Retinal pigment epithelial cell (primary cell): ENCODE data around the gene FOXD3.

ENCODE experiments used
- DNase-seq: peaks from one replicate; pipeline ENCODE4 v3.0.0-alpha.2; 2010; ENCODE audit warnings: low read depth
- H3K4me3 ChIP-seq: 2 replicates; pipeline ENCODE4 v1.5.1; 2011; ENCODE audit warnings: mild to moderate bottlenecking, low read length, control low read depth, moderate library complexity
- CTCF ChIP-seq: conservative IDR thresholded peaks from 2 replicates; pipeline ENCODE4 v1.5.1; 2011; ENCODE audit warnings: low read depth, low read length, control low read depth, inconsistent platforms

The FOXD3 gene

GRCh38 chr1:63316984-63317816 lies 5.2 kb upstream of the FOXD3 start:
- no peak for DNase-seq
- peak; percentile 64 for TF ChIP-seq CTCF
- peak overlapping the region; percentile 20 for H3K4me3 ChIP-seq

- no peak overlapping the region for H3K4me3 ChIP-seq
- no peak for DNase-seq
- no peak for TF ChIP-seq CTCF
Observed at GRCh38 chr1:63317817-63318152, 4.6 kb upstream of the FOXD3 start.

- TF ChIP-seq CTCF: no peak
- no peak for DNase-seq
- H3K4me3 ChIP-seq: no peak overlapping the region
Observed at GRCh38 chr1:63318201-63318979, 4.0 kb upstream of the FOXD3 start.

- H3K4me3 ChIP-seq: no peak overlapping the region
- DNase-seq: no peak
- no peak for TF ChIP-seq CTCF
Observed at GRCh38 chr1:63319046-63320021, 3.0 kb upstream of the FOXD3 start.

- no peak overlapping the region for H3K4me3 ChIP-seq
- no peak for DNase-seq
- TF ChIP-seq CTCF: no peak
Observed at GRCh38 chr1:63320022-63320721, 2.2 kb upstream of the FOXD3 start.

GRCh38 chr1:63321066-63321784 lies 1.1 kb upstream of the FOXD3 start:
- DNase-seq: no peak
- no peak for TF ChIP-seq CTCF
- no peak overlapping the region for H3K4me3 ChIP-seq
